ENCODE measurements around the gene DDX1.

DNA sequence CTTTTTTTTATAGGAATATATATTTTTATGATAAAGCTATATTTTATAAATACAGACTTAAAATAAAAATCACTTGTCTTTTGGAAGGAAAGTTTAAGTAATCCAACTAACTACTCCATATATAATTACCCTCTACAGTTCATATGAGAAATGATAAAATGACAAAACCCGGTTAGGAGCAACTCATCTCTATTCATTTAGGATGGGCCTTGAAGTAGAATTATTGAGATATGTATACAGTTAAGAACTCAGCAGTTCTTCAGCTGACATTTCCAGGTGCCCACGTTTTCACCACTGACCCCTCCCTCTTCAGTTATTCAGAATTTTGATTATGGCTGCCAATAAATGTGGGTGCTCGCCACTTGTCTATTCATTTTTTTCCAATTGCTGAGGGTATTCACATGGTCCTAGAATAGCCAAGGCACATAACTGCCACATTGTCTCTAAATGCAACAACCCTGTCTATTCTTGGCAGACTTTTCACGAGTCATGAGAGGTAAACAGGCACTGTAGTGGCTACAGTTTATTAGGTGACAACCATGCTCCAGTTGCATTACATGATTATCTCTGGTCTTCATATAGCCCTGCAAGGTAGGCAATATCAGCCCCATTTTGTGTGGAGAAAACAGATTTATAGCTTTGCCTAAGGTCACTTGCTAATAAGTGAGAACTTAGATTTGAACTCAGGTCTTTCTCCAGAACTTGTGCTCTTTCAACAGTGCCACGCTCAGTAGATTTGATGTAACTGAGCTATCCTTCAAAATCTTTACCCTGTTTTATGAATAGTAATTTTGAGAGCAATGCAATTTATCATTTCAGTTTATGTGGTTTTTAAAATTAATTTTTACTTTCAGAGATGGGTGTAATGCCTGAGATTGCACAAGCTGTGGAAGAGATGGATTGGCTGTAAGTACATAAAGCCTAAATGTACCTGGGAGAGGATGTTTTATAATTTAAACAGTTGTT is 2.9 kb downstream of the DDX1 start:
- TF ChIP-seq, protein P1, sequence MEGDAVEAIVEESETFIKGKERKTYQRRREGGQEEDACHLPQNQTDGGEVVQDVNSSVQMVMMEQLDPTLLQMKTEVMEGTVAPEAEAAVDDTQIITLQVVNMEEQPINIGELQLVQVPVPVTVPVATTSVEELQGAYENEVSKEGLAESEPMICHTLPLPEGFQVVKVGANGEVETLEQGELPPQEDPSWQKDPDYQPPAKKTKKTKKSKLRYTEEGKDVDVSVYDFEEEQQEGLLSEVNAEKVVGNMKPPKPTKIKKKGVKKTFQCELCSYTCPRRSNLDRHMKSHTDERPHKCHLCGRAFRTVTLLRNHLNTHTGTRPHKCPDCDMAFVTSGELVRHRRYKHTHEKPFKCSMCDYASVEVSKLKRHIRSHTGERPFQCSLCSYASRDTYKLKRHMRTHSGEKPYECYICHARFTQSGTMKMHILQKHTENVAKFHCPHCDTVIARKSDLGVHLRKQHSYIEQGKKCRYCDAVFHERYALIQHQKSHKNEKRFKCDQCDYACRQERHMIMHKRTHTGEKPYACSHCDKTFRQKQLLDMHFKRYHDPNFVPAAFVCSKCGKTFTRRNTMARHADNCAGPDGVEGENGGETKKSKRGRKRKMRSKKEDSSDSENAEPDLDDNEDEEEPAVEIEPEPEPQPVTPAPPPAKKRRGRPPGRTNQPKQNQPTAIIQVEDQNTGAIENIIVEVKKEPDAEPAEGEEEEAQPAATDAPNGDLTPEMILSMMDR (conservative IDR thresholded peaks at IDR 0.05; ENCODE audit: low read length) = no peak
- TF ChIP-seq EZH2phosphoT487 (IDR thresholded peaks at IDR 0.05; ENCODE audit: borderline replicate concordance, low read depth, low read length) = no peak
